Hypothalamus (tissue), 51 donors: ENCODE data around the gene CALR3.
"Not testable (repeated sequence)": the region's sequence is repeated elsewhere in the genome, so short reads cannot be mapped to it uniquely, and the experiment has no call there.

ENCODE experiments used
- DNase-seq, 51 donors: peaks; one replicate each; lab custom pipeline; 2025; lab: John Stamatoyannopoulos, UW

Gene CALR3

DNA sequence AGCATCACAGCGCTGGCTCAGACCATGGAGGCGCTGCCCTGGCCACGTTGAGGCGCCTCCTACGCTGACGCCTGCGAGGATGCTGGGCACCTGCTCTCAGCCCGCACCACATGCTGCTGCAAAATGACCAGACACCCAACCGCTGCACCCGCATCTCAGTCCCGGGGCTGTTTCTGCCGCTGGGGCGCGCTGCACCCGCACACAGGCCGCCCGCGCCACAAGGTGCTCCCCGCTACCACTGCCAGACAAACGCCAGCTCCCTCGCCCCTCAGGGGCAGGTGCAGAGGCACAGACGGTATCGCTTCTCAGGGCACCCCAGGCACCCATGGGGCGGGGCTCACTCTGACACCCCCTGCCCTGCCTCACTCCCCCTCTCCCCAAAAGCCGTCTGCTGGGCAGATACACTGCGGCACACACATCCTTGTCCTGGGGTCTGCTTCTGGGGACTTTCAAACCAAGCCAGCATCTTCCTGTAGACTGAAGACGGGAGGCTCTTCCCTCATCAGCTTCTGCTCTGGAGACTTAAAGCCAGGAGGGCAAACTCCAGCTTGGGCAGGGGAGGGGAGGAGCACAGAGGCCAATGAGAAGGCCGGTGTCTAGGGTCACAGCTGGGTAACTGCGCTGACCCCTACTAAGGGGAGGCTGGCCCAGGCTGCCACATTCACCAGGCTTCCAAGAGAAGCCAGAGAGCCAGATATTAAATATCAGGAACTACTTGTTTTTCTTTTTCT lies 29.9 kb upstream of the CALR3 start:
- DNase-seq: no peak

DNA sequence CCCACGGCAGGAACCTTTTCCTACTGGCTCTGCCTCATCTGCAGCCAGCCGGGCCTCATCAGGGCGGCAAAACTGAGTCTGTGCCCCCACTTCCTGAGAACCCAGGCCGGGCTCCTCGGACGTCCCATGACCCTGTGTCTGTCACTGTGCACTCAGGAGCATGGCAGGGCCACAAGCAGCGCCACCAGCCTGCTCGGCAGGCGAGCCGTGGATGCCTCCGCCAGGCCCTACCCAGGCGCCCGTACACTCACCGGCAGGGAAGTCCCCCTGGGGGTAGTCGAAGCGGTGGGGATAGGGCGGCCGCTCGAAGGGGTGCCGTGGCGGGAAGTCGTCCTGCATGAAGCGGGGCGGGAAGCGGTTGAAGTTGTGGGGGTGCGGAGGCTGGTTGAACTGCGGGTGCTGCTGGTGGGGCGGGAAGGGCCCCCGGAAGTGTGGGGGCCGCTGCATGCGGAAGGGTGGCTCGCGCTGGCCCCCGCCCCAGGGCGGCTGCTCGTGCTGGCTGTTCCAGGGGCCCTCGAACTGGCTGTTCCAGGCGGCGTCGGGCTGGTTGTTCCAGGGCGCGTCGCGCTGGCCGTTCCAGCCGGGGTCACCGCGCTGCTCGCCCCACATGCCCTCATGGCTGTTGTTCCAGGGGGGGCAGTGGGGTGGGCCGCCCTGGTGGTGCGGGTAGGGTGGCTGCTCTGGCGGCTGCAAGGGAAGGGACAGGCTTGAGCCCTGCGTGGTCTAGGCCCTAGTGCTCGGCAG lies 29.2 kb upstream of the CALR3 start:
- no peak for DNase-seq

DNA sequence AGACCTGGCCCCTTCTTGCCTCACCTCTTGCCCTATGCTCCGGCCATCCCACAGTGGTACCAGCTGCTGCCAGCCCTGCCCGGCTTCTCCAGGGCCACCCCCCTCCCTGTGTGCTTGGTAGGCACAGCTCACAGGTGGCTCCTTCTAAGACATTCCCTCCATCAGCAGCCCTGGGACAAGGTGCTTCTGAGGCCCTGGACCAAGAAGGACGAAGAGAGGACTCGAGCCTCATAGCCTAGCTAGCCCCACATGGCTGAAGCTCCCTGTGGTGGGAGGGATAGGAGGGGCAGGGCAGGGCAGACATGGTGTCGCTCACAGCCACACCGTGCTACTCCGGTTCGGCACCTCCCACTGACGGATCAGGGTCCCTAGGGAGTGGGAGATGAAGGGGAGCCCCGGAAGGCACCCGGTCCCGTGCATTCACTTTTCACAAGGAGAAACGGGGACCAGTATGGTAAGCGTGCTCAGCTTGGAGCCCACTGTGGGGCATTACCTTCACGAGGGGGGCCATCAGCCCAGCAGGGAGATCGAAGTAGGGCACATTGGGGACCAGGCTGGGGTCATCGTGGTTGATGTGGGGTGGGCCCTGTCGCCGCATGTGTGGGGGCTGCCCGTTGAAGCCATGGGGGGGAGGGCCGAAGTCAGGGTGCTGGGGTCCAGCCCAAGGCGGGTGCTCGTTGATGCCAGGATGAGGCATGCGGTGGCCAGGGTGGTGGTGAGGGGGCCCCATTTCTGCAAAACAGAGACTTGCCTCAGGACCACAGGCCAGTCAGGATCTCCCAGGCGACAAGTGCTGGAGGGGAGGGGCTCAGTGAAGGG lies 26.8 kb upstream of the CALR3 start:
- no peak for DNase-seq

DNA sequence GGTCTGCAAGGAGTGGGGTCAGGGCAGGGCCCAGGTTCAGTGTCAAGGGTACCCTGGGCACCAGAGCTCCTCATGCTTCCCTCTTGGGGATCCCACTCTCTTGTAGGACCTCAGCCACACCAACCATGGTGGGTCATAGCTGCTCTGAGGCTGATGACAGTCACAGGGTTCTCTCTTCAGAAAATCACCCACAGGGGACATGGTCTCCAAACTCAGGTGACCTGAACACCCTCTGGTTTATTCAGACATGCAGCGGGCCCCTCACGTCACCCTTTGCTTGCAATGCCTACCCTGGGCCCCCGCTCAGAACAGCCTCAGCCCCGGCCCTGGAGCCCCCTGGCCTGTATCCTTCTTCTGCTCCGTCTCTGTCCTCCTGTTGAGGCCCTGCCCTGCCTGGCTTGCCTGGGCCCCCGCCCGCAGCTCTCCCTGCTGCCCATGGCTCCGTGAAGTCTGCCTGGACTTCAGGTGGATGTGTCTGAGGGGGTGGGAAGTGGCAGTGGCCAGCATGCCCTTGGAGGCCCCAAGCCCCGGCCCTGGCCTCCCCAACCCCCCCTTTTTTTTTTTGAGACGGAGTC lies 25.8 kb upstream of the CALR3 start:
- DNase-seq: no peak

DNA sequence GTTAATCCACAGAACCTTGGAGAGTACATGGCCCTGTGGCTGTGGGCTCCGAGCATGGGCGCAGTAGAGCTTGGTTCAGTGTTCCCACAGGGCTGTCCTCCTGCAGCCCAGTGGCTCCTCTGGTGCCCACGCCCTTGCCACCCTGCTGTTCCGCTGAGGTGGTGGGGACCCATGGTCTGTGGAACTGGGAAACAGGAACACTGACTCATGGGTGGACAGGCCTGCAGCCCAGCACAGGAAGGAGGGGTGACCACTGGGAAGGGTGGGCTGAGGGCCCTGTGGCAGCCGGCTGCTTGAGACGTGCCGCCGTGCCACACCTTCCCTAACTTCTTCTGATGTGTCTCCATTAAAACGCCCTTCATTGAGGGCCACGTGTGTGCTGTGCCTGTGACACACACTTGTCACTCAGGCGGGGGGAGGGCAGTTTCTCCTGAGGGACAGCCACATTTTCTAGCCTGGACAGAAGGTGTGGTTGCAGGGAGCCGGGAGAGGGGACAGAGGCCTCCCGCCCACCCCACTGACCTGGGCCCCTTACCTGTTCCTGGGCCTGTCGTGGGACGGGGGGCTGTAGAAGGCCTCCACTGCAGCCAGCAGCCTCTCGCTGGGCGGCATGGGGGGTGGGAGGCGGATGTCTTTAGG lies 25.1 kb upstream of the CALR3 start:
- no peak for DNase-seq

DNA sequence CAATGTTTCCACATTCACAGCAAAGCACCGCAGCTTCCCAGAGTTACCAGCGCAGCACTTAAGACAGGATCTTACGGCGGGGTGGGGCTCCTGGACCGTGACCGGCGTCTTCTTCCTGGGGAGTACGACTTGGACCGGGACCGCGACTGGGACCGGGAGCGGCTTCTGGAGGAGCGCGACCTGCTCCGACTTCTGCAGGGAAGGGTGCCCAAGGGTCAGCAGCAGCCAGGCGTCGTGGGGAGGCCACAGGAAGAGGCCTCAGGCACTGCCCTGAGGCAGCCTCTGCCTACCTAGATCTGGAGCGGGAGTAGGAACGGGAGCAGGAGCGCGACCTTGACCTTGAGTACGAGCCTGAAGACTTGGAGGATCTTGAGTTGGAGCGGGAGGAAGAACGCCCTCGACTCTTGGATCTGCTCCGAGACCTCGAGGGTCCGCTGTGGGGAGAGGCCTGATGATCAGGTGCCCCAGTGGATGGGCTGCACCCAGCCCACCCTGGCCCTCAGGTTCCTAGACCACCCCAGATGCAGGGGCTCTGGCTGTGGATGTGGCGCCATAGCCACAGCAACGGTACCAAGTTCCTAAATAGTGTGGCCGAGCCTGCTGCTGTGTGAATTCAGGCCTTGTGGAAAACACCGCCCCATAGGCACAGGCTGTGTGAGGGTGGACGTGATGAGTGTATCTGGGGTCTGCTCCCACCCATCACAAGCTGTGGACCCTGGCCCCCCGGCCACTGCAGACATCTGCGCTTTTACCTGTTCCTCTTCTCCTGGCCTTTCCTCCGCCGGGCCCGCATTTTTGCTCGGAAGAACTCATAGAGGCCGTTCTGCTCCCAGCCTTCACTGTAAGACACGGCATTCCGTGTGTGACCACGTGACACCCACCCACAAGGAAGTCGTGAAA lies 24.4 kb upstream of the CALR3 start:
- DNase-seq: no peak

DNA sequence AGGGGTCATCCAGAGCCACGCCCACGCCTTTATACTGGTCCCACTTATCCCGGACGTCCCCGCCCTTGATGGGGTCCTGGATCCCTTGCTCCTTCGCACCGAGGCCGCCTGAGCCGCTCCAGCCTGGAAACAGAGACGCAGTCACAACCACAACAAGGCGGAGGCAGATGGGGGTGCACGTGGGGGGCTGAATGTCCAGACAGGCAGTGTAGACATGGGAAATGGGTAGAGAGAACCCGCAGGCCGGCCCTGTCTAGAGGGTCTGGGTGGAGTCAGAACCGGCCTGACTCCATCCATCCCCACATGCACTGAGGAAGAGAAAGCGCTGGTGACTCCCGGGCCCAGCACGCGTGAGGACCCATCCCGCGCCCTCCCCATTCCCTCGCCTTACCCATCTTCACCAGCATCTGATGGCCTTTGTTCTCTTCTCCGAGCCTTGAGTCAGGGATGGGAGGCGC lies 23.3 kb upstream of the CALR3 start:
- no peak for DNase-seq

DNA sequence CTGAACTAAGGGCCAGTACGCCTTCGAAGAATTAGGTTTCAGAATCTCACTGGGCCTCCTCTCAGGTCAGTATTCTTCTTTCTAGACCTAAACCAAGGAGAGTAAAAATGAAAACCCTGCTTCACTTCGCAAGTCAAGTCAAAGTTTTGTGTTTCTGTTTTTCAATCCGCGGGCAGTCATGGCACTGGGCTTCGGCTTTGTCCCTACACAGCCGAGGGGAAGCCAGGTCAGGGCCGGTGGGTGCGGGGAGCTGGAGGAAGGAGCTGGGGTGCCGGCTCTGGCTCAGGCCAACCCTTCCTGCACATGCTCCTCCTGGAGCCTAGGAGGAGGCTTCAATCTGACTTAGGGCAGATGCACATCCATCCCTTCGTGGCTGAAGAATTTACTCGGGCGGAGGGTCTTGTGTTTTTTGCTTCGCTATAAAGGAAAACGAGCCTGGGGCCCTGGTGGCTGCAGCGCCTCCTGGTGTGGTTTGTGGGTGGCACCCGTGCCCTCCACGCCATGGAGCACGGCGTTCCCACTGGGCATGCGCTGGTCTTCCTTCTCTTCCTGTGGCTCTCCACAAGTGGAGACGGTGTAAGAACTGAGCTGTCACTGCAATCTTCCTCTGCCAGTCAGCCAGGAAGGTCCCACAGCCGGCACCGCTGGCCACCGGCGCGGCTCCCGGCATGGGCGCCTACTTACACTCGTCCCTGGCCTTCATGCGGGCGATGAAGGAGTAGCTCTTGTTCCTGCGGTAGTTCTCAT lies 22.7 kb upstream of the CALR3 start:
- DNase-seq: no peak

DNA sequence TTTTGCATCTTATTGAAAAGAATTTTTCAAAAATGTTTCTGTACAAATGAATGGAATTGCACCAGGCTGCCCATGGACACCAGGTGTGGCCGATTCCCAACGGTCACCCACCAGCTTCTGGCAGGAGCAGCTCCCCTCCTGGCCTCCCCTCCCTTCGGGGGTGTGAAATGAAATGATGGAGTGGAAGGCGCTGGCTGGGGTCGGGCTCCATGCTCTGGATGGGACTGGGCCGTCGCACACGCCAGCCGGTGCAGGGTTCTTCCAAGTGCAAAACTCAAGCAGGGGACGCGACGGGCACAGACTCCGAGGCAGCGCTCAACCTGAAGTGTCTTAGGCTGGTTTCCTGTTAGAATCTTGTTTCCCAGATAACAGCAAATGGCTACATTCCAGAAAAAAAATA lies 22.1 kb upstream of the CALR3 start:
- no peak for DNase-seq

DNA sequence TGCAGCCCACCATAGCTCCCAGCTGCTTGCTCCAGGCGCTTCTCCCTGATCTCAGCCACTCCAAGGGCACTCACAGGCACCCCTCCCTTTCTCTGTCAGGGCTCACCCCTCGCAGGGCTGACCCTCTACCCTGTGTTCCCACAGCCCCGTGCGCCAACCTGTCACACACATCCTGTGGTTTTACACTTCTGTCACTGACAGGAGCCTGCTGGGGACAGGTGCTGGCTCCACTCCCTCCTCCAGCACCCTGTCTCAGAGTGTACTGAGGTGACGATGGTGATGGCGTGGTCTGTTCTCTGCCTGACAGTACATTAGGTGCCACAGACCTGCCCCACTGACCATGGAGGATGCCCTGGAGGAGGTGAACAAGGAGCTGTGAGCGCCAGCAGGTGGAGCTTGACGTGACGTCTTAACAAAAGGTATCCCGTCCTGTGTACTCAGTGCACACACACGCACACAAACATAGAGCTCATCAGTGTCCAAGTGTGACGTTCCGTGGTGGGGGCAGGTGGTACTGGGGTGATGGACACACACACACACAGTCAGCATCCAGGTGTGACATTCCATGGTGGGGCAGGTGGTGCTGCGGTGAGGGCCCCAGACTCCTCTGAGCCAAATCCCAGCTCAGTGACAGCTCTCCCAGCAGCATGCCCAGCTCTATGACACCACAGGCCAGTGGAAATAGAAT lies 21.1 kb upstream of the CALR3 start:
- DNase-seq: no peak

DNA sequence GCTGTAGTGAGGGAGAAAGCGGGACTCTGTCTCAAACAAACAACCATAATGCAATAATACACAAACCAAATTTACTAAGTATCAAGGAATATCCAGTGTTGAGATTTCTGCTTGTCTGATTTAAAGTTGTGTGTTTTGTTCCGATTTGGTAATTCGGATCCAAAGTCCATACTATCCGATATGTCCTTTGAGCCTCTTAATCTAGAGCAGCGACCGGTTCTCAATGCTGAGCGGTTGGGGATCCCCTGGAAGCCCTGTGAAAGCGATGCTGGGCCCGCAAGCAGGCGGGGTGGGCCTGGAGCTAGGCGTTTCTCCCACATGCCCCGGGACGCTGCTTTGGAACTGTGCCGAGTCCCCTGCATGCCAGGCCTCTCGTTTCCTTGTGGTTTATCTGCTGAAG lies 20.4 kb upstream of the CALR3 start:
- DNase-seq: no peak

DNA sequence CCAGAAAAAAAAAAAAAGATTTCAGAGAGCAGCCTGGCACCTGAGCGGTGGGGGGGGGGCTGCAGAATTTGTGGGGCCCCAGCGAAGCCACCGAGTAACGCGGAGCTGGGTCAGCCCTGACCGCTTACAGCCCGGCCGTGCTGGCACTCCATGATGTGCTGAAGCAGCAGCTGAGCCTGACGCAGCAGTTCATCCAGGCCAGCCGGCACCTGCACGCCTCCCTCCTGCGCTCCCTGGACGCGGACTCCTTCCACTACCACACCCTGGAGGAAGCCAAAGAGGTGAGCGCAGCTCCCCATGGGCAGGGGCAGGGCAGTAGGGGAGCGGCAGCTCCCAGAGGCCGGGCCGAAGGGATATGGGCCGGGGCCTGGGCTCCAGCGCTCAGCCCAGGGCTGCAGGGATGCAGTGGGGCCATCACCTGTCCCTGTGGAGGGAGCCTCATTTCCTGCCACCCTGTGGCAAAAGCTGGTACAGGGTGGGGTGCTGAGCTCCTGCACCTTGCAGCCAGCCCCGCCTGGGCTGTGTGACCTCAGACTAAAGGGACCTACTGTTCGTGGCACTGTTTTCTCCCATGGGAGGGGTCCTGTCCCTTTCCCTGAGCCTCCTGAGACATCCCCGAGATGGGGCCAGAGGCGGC lies 18.5 kb upstream of the CALR3 start:
- no peak for DNase-seq

DNA sequence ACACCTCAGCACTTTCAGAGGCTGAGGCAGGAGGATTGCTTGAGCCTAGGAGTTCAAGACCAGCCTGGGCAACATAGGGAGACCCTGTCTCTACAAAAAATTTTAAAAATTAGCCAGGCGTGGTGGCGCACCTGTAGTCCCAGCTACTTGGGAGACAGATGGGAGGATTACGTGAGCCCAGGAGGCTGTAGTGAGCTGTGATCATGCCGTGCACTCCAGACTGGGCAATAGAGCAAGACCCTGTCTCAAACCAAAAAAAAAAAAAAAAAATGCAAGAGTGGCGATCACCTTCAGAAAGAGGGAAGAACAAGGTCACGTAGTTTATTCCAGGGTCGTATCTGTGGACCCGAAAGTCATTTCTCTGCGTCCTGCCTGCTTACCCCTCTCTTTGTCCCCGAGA lies 16.6 kb upstream of the CALR3 start:
- DNase-seq: not testable (repeated sequence)

DNA sequence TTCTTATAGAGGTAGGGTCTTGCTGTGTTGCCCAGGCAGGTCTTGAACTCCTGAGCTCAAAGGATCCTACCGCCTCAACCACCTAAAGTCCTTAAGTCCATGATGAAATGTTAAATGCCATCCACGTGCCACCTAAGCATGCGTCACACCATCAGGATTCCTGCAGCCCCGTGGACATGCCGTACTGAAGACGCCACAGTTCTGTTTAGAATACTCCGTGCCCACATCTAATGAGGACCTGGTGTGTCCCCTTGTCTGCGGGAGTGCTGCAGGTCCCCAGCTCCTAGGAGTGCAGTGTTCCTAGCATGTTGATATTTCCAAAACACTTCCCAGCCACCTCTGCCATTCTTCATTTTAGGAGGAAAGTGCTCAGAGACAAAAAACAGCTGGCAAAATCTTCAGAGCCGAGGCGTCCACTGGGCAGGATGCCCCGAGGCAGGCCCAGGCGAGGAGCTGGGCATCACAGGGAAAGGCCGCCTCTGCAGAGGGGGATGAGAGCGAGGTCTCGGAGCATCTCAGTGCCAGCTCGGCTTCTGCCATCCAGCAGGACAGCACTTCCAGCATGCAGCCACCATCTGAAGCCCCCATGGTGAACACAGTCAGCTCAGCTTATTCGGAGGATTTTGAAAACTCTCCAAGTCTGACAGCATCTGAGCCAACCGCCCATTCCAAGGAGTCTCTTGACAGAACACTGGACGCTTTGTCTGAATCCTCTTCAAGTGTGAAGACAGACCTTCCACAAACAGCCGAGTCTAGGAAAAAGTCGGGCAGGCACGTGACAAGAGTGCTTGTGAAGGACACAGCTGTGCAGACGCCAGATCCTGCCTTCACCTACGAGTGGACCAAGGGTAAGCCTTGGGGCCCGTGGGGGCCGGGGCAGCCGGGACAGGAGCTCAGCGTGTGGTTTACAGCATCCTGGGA lies 13.4 kb upstream of the CALR3 start:
- peak in 48 of 51 donors; percentile 4 to 86 (median 56) for DNase-seq

DNA sequence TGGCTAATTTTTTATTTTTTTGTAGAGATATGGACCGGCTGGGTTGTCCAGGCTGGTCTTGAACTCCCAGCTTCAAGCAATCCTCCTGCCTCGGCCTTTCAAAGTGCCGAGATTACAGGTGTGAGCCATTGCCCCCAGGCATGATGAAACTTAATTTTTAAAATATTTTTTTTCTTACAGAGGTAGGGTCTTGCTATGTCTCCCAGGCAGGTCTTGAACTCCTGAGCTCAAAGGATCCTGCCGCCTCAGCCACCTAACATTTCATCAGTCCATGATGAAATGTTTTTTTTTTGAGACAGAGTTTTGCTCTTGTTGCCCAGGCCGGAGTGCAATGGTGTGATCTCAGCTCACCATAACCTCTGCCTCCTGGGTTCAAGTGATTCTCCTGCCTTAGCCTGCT lies 12.6 kb upstream of the CALR3 start:
- DNase-seq: no peak

DNA sequence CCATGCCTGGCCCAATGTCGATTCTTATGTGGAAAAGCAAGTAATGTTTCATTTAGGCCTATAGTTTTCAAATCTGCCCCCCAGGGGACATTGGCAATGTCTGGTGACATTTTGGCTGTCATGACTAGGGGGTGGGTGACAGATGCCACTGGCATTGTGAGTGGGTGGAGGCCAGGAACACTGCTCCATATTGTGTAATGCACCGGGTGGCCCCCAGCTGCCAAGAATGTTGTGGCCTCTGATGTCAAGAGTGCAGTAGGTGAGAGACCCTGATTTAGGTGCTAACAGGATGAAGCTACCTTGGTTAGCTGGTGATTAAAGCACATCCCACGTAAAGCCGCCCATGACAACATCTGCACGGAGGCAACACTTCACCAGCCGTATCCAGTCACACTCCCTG lies 11.0 kb upstream of the CALR3 start:
- DNase-seq: no peak

DNA sequence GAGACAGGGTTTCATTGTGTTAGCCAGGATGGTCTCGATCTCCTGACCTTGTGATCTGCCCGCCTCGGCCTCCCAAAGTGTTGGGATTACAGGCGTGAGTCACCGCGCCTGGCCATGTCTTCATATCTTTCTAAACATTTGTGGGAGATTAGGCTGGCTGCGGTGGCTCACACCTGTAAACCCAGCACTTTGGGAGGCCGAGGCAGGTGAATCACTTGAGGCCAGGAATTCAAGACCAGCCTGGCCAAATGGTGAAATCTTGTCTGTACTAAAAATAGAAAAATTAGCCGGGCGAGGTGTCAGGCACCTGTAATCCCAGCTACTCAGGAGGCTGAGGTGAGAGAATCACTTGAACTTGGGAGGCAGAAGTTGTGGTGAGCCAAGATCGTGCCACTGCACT lies 10.2 kb upstream of the CALR3 start:
- DNase-seq: not testable (repeated sequence)
